GM12872 (cell line): ENCODE data around the gene SPOCK3.

Experiments
- CTCF ChIP-seq: IDR thresholded peaks from 3 replicates; pipeline ENCODE4 v1.5.1; 2011; ENCODE audit warnings: low read depth, mild to moderate bottlenecking, low read length, moderate library complexity; ENCODE audit not compliant: insufficient read depth

Gene SPOCK3

GRCh38 chr4:167233685-167234315 is 494 bp downstream of the SPOCK3 start:
- no peak for TF ChIP-seq CTCF

DNA sequence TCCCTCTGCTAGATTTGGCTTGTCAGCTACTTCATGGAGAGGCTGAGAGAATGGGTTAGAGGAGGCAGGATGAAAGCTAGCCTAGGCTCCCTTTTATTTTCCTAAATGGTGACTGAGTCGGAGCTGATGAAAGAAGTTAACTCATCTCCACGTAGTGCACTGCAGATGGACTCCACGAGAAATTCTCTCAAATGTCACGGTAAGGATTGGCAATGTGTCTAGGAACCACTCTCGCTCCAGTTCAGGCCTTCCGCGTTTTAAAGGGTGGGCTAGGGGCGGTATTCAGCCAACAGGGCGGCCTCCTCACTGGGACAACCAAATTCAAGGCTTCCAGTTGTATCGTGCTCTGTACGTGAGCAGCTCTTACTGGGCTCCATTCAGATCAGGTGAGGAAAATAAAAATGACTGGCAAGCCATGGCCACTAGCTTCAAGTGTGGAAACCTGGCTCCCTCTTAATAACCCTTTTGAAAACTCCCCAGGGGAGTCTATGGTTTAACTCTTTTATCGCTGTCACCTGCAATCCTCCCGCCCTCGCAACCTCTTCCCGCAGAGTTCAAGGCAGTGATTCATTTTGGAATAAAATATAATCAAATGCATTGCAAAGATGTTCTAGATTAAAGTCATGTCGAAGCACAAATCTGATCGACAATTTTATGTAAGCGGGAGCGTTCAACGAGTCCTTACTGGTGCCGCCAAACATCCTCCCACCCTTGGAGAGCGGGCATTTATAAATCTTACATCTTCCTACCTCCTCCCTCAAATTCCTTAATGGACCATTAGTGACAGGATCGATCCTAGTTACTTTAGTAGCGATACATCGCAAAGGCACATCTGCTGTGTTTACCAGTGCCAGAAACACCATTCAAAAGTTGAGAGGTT is 1.2 kb downstream of the SPOCK3 start:
- TF ChIP-seq CTCF: no peak

GRCh38 chr4:167230744-167231143 is 3.5 kb downstream of the SPOCK3 start:
- no peak for TF ChIP-seq CTCF

- no peak for TF ChIP-seq CTCF
Observed at GRCh38 chr4:167222099-167222498, 12.2 kb downstream of the SPOCK3 start.

DNA sequence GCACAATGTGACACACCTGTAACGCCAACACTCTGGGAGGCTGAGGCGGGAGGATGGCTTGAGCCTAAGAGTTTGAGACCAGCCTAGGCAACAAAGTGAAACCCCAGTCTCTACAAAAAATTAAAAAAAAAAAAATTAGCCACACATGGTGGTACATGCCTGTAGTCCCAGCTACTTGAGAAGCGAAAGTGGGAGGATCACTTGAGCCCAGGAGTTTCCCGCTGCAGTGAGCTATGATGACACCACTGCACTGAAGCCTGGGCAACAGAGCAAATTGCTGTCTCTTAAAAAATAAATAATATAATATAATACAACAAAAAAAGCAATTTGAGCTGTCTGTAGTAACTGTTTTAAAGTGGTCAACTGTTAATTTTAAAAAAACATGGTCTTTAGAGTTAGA is 13.2 kb downstream of the SPOCK3 start:
- TF ChIP-seq CTCF: no peak

GRCh38 chr4:167218022-167218608 is 16.2 kb downstream of the SPOCK3 start:
- no peak for TF ChIP-seq CTCF

DNA sequence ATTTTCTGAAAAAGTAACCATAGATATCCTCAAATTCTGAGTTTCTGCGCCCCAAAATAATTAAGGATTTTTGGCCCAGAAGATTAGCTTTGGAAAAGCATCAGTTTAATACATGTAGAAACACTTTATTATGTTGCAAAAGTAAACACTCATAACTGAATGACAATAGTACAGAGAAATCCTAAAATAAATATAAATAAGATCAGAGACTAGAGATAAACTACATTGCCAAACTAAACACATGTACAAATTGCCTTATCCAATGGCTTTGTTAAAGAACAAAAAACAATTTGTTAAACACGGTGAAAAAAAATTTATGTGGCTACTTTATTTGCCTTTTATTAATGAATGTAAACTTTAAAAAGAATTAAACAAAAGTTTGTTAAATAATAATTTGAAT is 17.5 kb downstream of the SPOCK3 start:
- no peak for TF ChIP-seq CTCF
